Measurements from ENCODE around the gene SNX33. TPM values are rescaled to one million over a fixed set of nuclear protein-coding genes. Genes with fewer than 3 reads are reported as not detected.

Gene SNX33
- total and polyA plus RNA-seq, 2 of the 13 experiments (the other 11 are each of a cell fraction or from before 2014, with no cell fraction given) = 11.0 to 11.6 TPM

GRCh38 chr15:75661100-75661755, 13.5 kb downstream of the SNX33 start (continued):
- TF ChIP-seq ZNF275 (CRISPR knock-in tag; IDR thresholded peaks at IDR 0.05; ENCODE audit: borderline replicate concordance) (no peak), HNF4G (IDR thresholded peaks at IDR 0.05; ENCODE audit: borderline replicate concordance, low read depth, low read length) (no peak), HNF4G (CRISPR knock-in tag; IDR thresholded peaks at IDR 0.05; ENCODE audit: borderline replicate concordance, low read depth) (no peak), MTF2 (CRISPR knock-in tag; IDR thresholded peaks at IDR 0.05; ENCODE audit: borderline replicate concordance) (no peak), ZNF782 (CRISPR knock-in tag; IDR thresholded peaks at IDR 0.05; ENCODE audit: borderline replicate concordance) (no peak), ZEB1 (IDR thresholded peaks at IDR 0.05; ENCODE audit: insufficient replicate concordance, low read depth) (no peak), ZNF784 (CRISPR knock-in tag; IDR thresholded peaks at IDR 0.05; ENCODE audit: borderline replicate concordance) (no peak), MXD4 (CRISPR knock-in tag; IDR thresholded peaks at IDR 0.05) (no peak), ZBTB39 (CRISPR knock-in tag; IDR thresholded peaks at IDR 0.05) (no peak), AGO2 (optimal IDR thresholded peaks at IDR 0.05; ENCODE audit: low read depth, low read length) (peak; percentile 50), DZIP1 (CRISPR knock-in tag; IDR thresholded peaks at IDR 0.05) (no peak), SIX4 (CRISPR knock-in tag; IDR thresholded peaks at IDR 0.05) (no peak), AGO1 (IDR thresholded peaks at IDR 0.05; ENCODE audit: low read depth, low read length, poor library complexity, severe bottlenecking) (peak; percentile 58), FOXK2 (IDR thresholded peaks at IDR 0.05) (no peak), KLF15 (CRISPR knock-in tag; IDR thresholded peaks at IDR 0.05; ENCODE audit: borderline replicate concordance) (no peak), ZNF121 (CRISPR knock-in tag; IDR thresholded peaks at IDR 0.05) (no peak), SMAD1 (CRISPR knock-in tag; IDR thresholded peaks at IDR 0.05; ENCODE audit: borderline replicate concordance, low read depth) (0 out of 2 replicates have a peak, but pooled peaks have one; percentile 46), PCBP2 (optimal IDR thresholded peaks at IDR 0.05; ENCODE audit: low read depth, low read length, poor library complexity, severe bottlenecking) (no peak), ZFP62 (CRISPR knock-in tag; IDR thresholded peaks at IDR 0.05) (no peak), ZSCAN12 (CRISPR knock-in tag; IDR thresholded peaks at IDR 0.05) (no peak), PITX1 (CRISPR knock-in tag; IDR thresholded peaks at IDR 0.05) (no peak), RFX1 (IDR thresholded peaks at IDR 0.05) (no peak), ZKSCAN1 (IDR thresholded peaks at IDR 0.05; ENCODE audit: low read length) (no peak), GATAD1 (CRISPR knock-in tag; IDR thresholded peaks at IDR 0.05) (no peak)
